ENCODE results near the gene CRTC3.
A peak's percentile ranks its signal among the peaks of the same experiment; 100 is the strongest.
"Not testable (repeated sequence)": the region's sequence is repeated elsewhere in the genome, so short reads cannot be mapped to it uniquely, and the experiment has no call there.

The CRTC3 gene

GRCh38 chr15:90667073-90667754 lies 137.5 kb downstream of the CRTC3 start:
- no peak for DNase-seq (ENCODE audit: low read depth in 1 of 2, low spot score in 1 of 2)

GRCh38 chr15:90667755-90668345 lies 138.1 kb downstream of the CRTC3 start:
- not testable (repeated sequence) for DNase-seq (ENCODE audit: low read depth in 1 of 2, low spot score in 1 of 2)

GRCh38 chr15:90670631-90671030 lies 140.9 kb downstream of the CRTC3 start:
- not testable (repeated sequence) for DNase-seq (ENCODE audit: low read depth in 1 of 2, low spot score in 1 of 2)

- no peak for DNase-seq (ENCODE audit: low read depth in 1 of 2, low spot score in 1 of 2)
These were observed 141.5 kb downstream of the CRTC3 start for GRCh38 chr15:90671216-90671615.

- not testable (repeated sequence) for DNase-seq (ENCODE audit: low read depth in 1 of 2, low spot score in 1 of 2)
These were observed 143.6 kb downstream of the CRTC3 start for GRCh38 chr15:90673357-90673756.

- no peak for DNase-seq (ENCODE audit: low read depth in 1 of 2, low spot score in 1 of 2)
These were observed 144.8 kb downstream of the CRTC3 start for GRCh38 chr15:90674476-90674875.

GRCh38 chr15:90675464-90675863 lies 145.7 kb downstream of the CRTC3 start:
- no peak for DNase-seq (ENCODE audit: low read depth in 1 of 2, low spot score in 1 of 2)

- no peak for DNase-seq (ENCODE audit: low read depth in 1 of 2, low spot score in 1 of 2)
These were observed 148.4 kb downstream of the CRTC3 start for GRCh38 chr15:90677807-90678790.

GRCh38 chr15:90679959-90680358 lies 150.2 kb downstream of the CRTC3 start:
- DNase-seq (ENCODE audit: low read depth in 1 of 2, low spot score in 1 of 2): no peak

- no peak for DNase-seq (ENCODE audit: low read depth in 1 of 2, low spot score in 1 of 2)
These were observed 150.7 kb downstream of the CRTC3 start for GRCh38 chr15:90680371-90680935.

- no peak for DNase-seq (ENCODE audit: low read depth in 1 of 2, low spot score in 1 of 2)
These were observed 151.3 kb downstream of the CRTC3 start for GRCh38 chr15:90681056-90681455.

- no peak for DNase-seq (ENCODE audit: low read depth in 1 of 2, low spot score in 1 of 2)
These were observed 151.8 kb downstream of the CRTC3 start for GRCh38 chr15:90681480-90681879.

- DNase-seq (ENCODE audit: low read depth in 1 of 2, low spot score in 1 of 2): no peak
These were observed 153.6 kb downstream of the CRTC3 start for GRCh38 chr15:90683371-90683770.

- no peak for DNase-seq (ENCODE audit: low read depth in 1 of 2, low spot score in 1 of 2)
These were observed 154.2 kb downstream of the CRTC3 start for GRCh38 chr15:90683876-90684275.

GRCh38 chr15:90684281-90684680 lies 154.6 kb downstream of the CRTC3 start:
- DNase-seq (ENCODE audit: low read depth in 1 of 2, low spot score in 1 of 2): no peak

GRCh38 chr15:90685591-90686434 lies 156.1 kb downstream of the CRTC3 start:
- no peak for DNase-seq (ENCODE audit: low read depth in 1 of 2, low spot score in 1 of 2)

GRCh38 chr15:90686435-90687218 lies 156.9 kb downstream of the CRTC3 start:
- peak in 1 of 2 donors; percentile 19 for DNase-seq (ENCODE audit: low read depth in 1 of 2, low spot score in 1 of 2)

GRCh38 chr15:90689326-90689961 lies 159.7 kb downstream of the CRTC3 start:
- not testable (repeated sequence) for DNase-seq (ENCODE audit: low read depth in 1 of 2, low spot score in 1 of 2)

- DNase-seq (ENCODE audit: low read depth in 1 of 2, low spot score in 1 of 2): no peak
These were observed 160.9 kb downstream of the CRTC3 start for GRCh38 chr15:90690585-90690984.

All from activated CD4-positive, alpha-beta T cell treated with anti-CD3 and anti-CD28 coated beads, Interleukin-2, amount 50 U/mL, for 24 hours (primary cell).